ENCODE results near the gene HBG2.
"Not testable (repeated sequence)": the region's sequence is repeated elsewhere in the genome, so short reads cannot be mapped to it uniquely, and the experiment has no call there.

HBG2 gene

GRCh38 chr11:5254646-5255413 is at the start of gene HBG2:
Gene HBG2, minus strand, starts transcription at chr11:5254781. Its CDS starts 53 bp downstream, at chr11:5254728.
- not testable (repeated sequence) for H3K4me3 ChIP-seq (ENCODE audit: low read depth in 1 of 2, low read length in 1 of 2); H3K27me3 ChIP-seq; H3K27ac ChIP-seq; H3K9me3 ChIP-seq; H3K4me1 ChIP-seq (ENCODE audit: control insufficient read depth in 1 of 2, insufficient read depth in 1 of 2, low read depth in 1 of 2, low read length in 1 of 2); H3K36me3 ChIP-seq

- H3K36me3 ChIP-seq, result no peaks in the 10 kb centered on the region
- no peaks in the 10 kb centered on the region for H3K9me3 ChIP-seq
- no peak overlapping the region for H3K4me3 ChIP-seq (ENCODE audit: low read depth in 1 of 2, low read length in 1 of 2)
- no peak for TF ChIP-seq CTCF (IDR thresholded peaks at IDR 0.05)
- H3K27me3 ChIP-seq, result no peaks in the 10 kb centered on the region
- no peaks in the 10 kb centered on the region for H3K4me1 ChIP-seq (ENCODE audit: control insufficient read depth in 1 of 2, insufficient read depth in 1 of 2, low read depth in 1 of 2, low read length in 1 of 2)
- no peak overlapping the region for H3K27ac ChIP-seq
These were observed 49.5 kb upstream of the HBG2 start for GRCh38 chr11:5304046-5304445.

GRCh38 chr11:5303626-5304025 is 49.0 kb upstream of the HBG2 start:
- Histone ChIP-seq H3K9me3 (no peaks in the 10 kb centered on the region), H3K4me1 (ENCODE audit: control insufficient read depth in 1 of 2, insufficient read depth in 1 of 2, low read depth in 1 of 2, low read length in 1 of 2) (no peaks in the 10 kb centered on the region), H3K4me3 (ENCODE audit: low read depth in 1 of 2, low read length in 1 of 2) (no peak overlapping the region), H3K27me3 (no peaks in the 10 kb centered on the region), H3K27ac (no peak overlapping the region), H3K36me3 (no peaks in the 10 kb centered on the region)
- TF ChIP-seq CTCF (IDR thresholded peaks at IDR 0.05), result no peak

GRCh38 chr11:5301846-5302245 is 47.3 kb upstream of the HBG2 start, which contains the start of gene OR51B4:
Gene OR51B4, minus strand, starts transcription at chr11:5301946. Its CDS starts 0 bp downstream, at chr11:5301946.
- Histone ChIP-seq H3K4me3 (ENCODE audit: low read depth in 1 of 2, low read length in 1 of 2) (no peak within 1 kb of the TSS), H3K36me3 (no peaks in the 10 kb centered on the region), H3K4me1 (ENCODE audit: control insufficient read depth in 1 of 2, insufficient read depth in 1 of 2, low read depth in 1 of 2, low read length in 1 of 2) (no peaks in the 10 kb centered on the region), H3K27ac (no peak within 1 kb of the TSS), H3K9me3 (no peaks in the 10 kb centered on the region), H3K27me3 (no peaks in the 10 kb centered on the region)
- no peak for TF ChIP-seq CTCF (IDR thresholded peaks at IDR 0.05)

GRCh38 chr11:5300251-5300650 is 45.7 kb upstream of the HBG2 start:
- no peaks in the 10 kb centered on the region for H3K36me3 ChIP-seq
- H3K4me3 ChIP-seq (ENCODE audit: low read depth in 1 of 2, low read length in 1 of 2), result no peak overlapping the region
- no peak overlapping the region for H3K27ac ChIP-seq
- TF ChIP-seq CTCF (IDR thresholded peaks at IDR 0.05), result no peak
- no peaks in the 10 kb centered on the region for H3K27me3 ChIP-seq
- H3K9me3 ChIP-seq, result no peaks in the 10 kb centered on the region
- H3K4me1 ChIP-seq (ENCODE audit: control insufficient read depth in 1 of 2, insufficient read depth in 1 of 2, low read depth in 1 of 2, low read length in 1 of 2), result no peaks in the 10 kb centered on the region

GRCh38 chr11:5298451-5298850 is 43.9 kb upstream of the HBG2 start:
- Histone ChIP-seq H3K36me3 (no peaks in the 10 kb centered on the region), H3K27me3 (no peaks in the 10 kb centered on the region), H3K4me3 (ENCODE audit: low read depth in 1 of 2, low read length in 1 of 2) (no peak overlapping the region), H3K27ac (no peak overlapping the region), H3K4me1 (ENCODE audit: control insufficient read depth in 1 of 2, insufficient read depth in 1 of 2, low read depth in 1 of 2, low read length in 1 of 2) (no peaks in the 10 kb centered on the region), H3K9me3 (no peaks in the 10 kb centered on the region)
- no peak for TF ChIP-seq CTCF (IDR thresholded peaks at IDR 0.05)

Data from neutrophil (primary cell).